ENCODE results near the gene SELENOK. TPM values are rescaled to one million over a fixed set of nuclear protein-coding genes. Genes with fewer than 3 reads are reported as not detected.
"Not testable (repeated sequence)": the region's sequence is repeated elsewhere in the genome, so short reads cannot be mapped to it uniquely, and the experiment has no call there.

SELENOK gene
- total RNA-seq: 17.4 and 32.3 TPM in 2 replicates

- peak; percentile 97 for DNase-seq (ENCODE audit: low read depth)
Observed at GRCh38 chr3:53891497-53892285, at the start of gene SELENOK. SELENOK (minus strand) TSS chr3:53891859.

GRCh38 chr3:53941184-53941583 lies 49.5 kb upstream of the SELENOK start:
- DNase-seq (ENCODE audit: low read depth): peak; percentile 25

GRCh38 chr3:53940623-53941022 lies 49.0 kb upstream of the SELENOK start:
- no peak for DNase-seq (ENCODE audit: low read depth)

GRCh38 chr3:53939813-53940212 lies 48.2 kb upstream of the SELENOK start:
- DNase-seq (ENCODE audit: low read depth): no peak

- DNase-seq (ENCODE audit: low read depth): no peak
Observed at GRCh38 chr3:53939086-53939582, 47.5 kb upstream of the SELENOK start.

GRCh38 chr3:53938645-53939044 lies 47.0 kb upstream of the SELENOK start:
- peak; percentile 53 for DNase-seq (ENCODE audit: low read depth)

GRCh38 chr3:53936347-53936746 lies 44.7 kb upstream of the SELENOK start:
- DNase-seq (ENCODE audit: low read depth): no peak

- DNase-seq (ENCODE audit: low read depth): no peak
Observed at GRCh38 chr3:53935283-53935901, 43.7 kb upstream of the SELENOK start.

- DNase-seq (ENCODE audit: low read depth): not testable (repeated sequence)
Observed at GRCh38 chr3:53927208-53927872, 35.7 kb upstream of the SELENOK start.

- peak; percentile 11 for DNase-seq (ENCODE audit: low read depth)
Observed at GRCh38 chr3:53921296-53921695, 29.6 kb upstream of the SELENOK start.

GRCh38 chr3:53919741-53920140 lies 28.1 kb upstream of the SELENOK start:
- no peak for DNase-seq (ENCODE audit: low read depth)

GRCh38 chr3:53913401-53913800 lies 21.7 kb upstream of the SELENOK start:
- no peak for DNase-seq (ENCODE audit: low read depth)

GRCh38 chr3:53902711-53903110 lies 11.1 kb upstream of the SELENOK start:
- no peak for DNase-seq (ENCODE audit: low read depth)

- DNase-seq (ENCODE audit: low read depth): no peak
Observed at GRCh38 chr3:53902067-53902466, 10.4 kb upstream of the SELENOK start.

- DNase-seq (ENCODE audit: low read depth): no peak
Observed at GRCh38 chr3:53900666-53901331, 9.1 kb upstream of the SELENOK start.

GRCh38 chr3:53899750-53900149 lies 8.1 kb upstream of the SELENOK start:
- no peak for DNase-seq (ENCODE audit: low read depth)

- no peak for DNase-seq (ENCODE audit: low read depth)
Observed at GRCh38 chr3:53892286-53892637, 603 bp upstream of the SELENOK start.

- DNase-seq (ENCODE audit: low read depth): peak; percentile 56
Observed at GRCh38 chr3:53890726-53891475, 758 bp downstream of the SELENOK start.

- DNase-seq (ENCODE audit: low read depth): no peak
Observed at GRCh38 chr3:53888232-53888631, 3.4 kb downstream of the SELENOK start.

- no peak for DNase-seq (ENCODE audit: low read depth)
Observed at GRCh38 chr3:53887446-53887845, 4.2 kb downstream of the SELENOK start.

GRCh38 chr3:53885239-53885638 lies 6.4 kb downstream of the SELENOK start:
- DNase-seq (ENCODE audit: low read depth): no peak

Data from renal cortical epithelial cell (primary cell).